Breast epithelium (tissue), 4 donors: ENCODE data around the gene ATP2B2. TPM values are rescaled to one million over a fixed set of nuclear protein-coding genes. Genes with fewer than 3 reads are reported as not detected.

Source experiments
- DNase-seq, 2 donors: peaks; one replicate each; pipeline ENCODE4 v3.0.0-alpha.2; 2019; ENCODE audit warnings: low spot score in 2 of 2
- H3K27ac ChIP-seq, 2 donors: fragments of 200-600 bp; sonication (generic) in 1 of 2; one replicate each; pipeline ENCODE4 v1.5.1; 2016 to 2019; ENCODE audit warnings: mild to moderate bottlenecking in 1 of 2
- H3K27me3 ChIP-seq, 2 donors: fragments of 200-600 bp; sonication (generic) in 1 of 2; one replicate each; pipeline versions ENCODE4 v1.5.1 to v1.6.0; 2017 to 2019; ENCODE audit warnings: control low read depth in 1 of 2, mild to moderate bottlenecking in 1 of 2
- H3K36me3 ChIP-seq: fragments of 200-600 bp; one replicate; pipeline ENCODE4 v1.5.1; 2019
- H3K4me1 ChIP-seq, 2 donors: fragments of 200-600 bp; sonication (generic); one replicate each; pipeline ENCODE4 v1.5.1; 2016 to 2019; ENCODE audit warnings: control low read depth in 1 of 2
- H3K4me3 ChIP-seq, 3 donors: fragments of 200-600 bp; sonication (generic); 1 replicate in 2 of 3; 2 replicates in 1 of 3; pipeline ENCODE4 v1.5.1; 2016 to 2019; ENCODE audit warnings: mild to moderate bottlenecking in 3 of 3, moderate library complexity in 2 of 3
- H3K9me3 ChIP-seq, 2 donors: fragments of 200-600 bp; sonication (generic) in 1 of 2; one replicate each; pipeline ENCODE4 v1.5.1; 2016 to 2019; ENCODE audit warnings: control low read depth in 1 of 2
- POLR2A ChIP-seq: fragments of 450-650 bp; IDR thresholded peaks from one replicate; pipeline ENCODE4 v1.6.1; 2016; ENCODE audit warnings: antibody characterized with exemption, mild to moderate bottlenecking, moderate library complexity
- POLR2AphosphoS5 ChIP-seq, 3 donors: sonication (generic); formaldehyde crosslinking; IDR thresholded peaks; one replicate each; pipeline ENCODE4 v1.6.1; 2017; ENCODE audit warnings: antibody characterized with exemption in 3 of 3
- intact Hi-C: fragments of 100-400 bp; cut with DNase I; formaldehyde crosslinking; loops from one replicate; pipeline ENCODE4 v1.15.1; 2023; ENCODE audit warnings: low total_unique reads
- total RNA-seq, 3 donors: library from RNA; depleted of rRNA; stranded (reverse); fragments of >200 nt; gene quantifications; one replicate each; pipeline ENCODE4 v1.1.0, GENCODE V29; 2016
- TF ChIP-seq, protein P1 (sequence below), 3 donors: fragments of 450-650 bp; IDR thresholded peaks; one replicate each; pipeline ENCODE4 v1.5.1; 2016 to 2017; ENCODE audit warnings: antibody characterized with exemption in 3 of 3, mild to moderate bottlenecking in 3 of 3, moderate library complexity in 3 of 3

ATP2B2 gene
- total RNA-seq, 3 donors from 2014 or later: under 0.01 to 0.15 TPM; not detected in 1

DNA sequence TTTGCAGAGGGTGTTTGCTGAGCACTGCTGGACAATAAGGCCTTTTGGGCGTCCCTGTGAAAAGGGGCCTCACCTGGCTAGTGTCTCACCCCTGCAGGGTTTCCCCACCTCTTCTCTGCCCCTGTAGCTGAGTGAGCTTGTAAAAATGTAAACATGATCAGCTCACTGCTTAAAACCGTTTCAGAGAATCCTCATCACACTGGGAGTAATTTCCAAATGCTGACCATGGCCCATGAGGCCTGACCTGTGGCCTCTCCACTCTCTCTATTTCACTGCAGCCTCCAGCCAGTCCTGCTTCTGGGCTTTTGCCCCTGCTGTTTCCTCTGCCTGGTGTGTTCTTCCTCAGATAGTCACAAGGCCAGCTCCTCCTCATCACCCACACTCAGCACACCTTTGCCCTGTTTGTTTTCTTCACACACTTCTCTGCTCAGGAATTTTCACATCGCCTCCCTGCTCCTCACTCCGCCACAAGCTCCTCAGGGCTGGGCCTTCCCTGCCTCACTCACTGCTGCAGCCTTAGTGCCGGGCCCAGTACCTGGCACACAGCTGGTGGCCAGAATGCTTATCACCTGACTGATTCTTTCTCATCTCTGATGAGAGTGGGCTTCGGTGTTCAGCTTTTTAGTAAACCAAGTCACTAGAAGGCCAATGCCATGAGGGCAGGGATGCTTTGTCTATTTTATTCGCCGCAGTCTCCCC lies 105.2 kb downstream of the ATP2B2 start:
- Histone ChIP-seq H3K27me3 (no peaks in the 10 kb centered on the region), H3K27ac (no peak overlapping the region), H3K9me3 (no peaks in the 10 kb centered on the region), H3K4me1 (peaks cover 3 to 8% of the 10 kb centered on the region in 2 donors), H3K36me3 (no peaks in the 10 kb centered on the region), H3K4me3 (no peak overlapping the region)
- no peak for TF ChIP-seq POLR2A
- no peak for TF ChIP-seq POLR2AphosphoS5 (IDR thresholded peaks at IDR 0.05)
- TF ChIP-seq, protein P1, sequence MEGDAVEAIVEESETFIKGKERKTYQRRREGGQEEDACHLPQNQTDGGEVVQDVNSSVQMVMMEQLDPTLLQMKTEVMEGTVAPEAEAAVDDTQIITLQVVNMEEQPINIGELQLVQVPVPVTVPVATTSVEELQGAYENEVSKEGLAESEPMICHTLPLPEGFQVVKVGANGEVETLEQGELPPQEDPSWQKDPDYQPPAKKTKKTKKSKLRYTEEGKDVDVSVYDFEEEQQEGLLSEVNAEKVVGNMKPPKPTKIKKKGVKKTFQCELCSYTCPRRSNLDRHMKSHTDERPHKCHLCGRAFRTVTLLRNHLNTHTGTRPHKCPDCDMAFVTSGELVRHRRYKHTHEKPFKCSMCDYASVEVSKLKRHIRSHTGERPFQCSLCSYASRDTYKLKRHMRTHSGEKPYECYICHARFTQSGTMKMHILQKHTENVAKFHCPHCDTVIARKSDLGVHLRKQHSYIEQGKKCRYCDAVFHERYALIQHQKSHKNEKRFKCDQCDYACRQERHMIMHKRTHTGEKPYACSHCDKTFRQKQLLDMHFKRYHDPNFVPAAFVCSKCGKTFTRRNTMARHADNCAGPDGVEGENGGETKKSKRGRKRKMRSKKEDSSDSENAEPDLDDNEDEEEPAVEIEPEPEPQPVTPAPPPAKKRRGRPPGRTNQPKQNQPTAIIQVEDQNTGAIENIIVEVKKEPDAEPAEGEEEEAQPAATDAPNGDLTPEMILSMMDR (IDR thresholded peaks at IDR 0.05): no peak
- DNase-seq: no peak
- intact Hi-C loops: no loop called here

DNA sequence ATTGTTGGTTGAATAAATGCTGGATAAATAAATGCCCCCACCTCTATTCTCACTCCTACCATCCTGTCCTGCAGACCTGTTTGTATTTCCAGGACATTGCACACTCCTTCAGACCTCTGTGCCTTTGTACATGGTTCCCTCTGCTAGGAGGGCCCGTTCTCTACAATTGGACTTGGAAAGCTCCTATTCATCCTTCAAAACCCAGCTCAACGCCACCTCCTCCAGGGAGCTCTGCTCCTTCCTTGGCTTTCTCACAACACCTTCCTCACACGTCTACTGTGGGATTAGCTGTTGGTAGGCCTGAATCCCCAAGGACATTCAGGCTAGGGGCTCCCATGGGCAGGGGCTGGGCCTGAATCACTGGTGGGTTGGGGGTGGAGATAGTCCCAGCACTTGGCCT lies 105.8 kb downstream of the ATP2B2 start:
- Histone ChIP-seq H3K27ac (no peak overlapping the region), H3K9me3 (no peaks in the 10 kb centered on the region), H3K27me3 (no peaks in the 10 kb centered on the region), H3K4me1 (peaks cover 3 to 8% of the 10 kb centered on the region in 2 donors), H3K4me3 (no peak overlapping the region), H3K36me3 (no peaks in the 10 kb centered on the region)
- intact Hi-C loops: no loop called here
- TF ChIP-seq POLR2A: no peak
- TF ChIP-seq, protein P1 (IDR thresholded peaks at IDR 0.05): no peak
- no peak for TF ChIP-seq POLR2AphosphoS5 (IDR thresholded peaks at IDR 0.05)
- DNase-seq: no peak

DNA sequence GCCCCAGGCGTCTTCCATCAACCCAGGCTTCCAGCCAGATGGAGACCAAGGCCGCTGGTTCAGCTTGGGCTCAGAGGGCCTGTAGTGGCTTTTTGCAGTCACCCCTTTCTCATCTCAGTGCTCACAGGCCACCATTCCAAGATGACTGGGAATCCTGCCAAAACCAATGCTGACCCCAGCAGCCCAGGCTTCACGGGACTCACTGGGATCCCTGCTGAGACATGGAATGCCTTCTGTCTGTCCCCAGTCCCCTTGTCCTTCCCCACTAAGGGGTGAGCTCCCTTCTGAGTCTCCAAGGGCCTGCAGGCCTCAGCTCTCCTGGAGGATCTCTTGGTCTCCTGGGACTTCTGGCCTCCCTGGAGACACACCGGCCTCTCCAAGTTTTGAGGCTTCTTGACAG lies 107.0 kb downstream of the ATP2B2 start:
- H3K27ac ChIP-seq: no peak overlapping the region
- TF ChIP-seq POLR2A (no peak), POLR2AphosphoS5 (IDR thresholded peaks at IDR 0.05) (no peak)
- TF ChIP-seq, protein P1 (IDR thresholded peaks at IDR 0.05): no peak
- intact Hi-C loops: no loop called here
- no peaks in the 10 kb centered on the region for H3K36me3 ChIP-seq
- DNase-seq: no peak
- H3K4me3 ChIP-seq: no peak overlapping the region
- H3K27me3 ChIP-seq: no peaks in the 10 kb centered on the region
- H3K9me3 ChIP-seq: no peaks in the 10 kb centered on the region
- peaks cover 3 to 8% of the 10 kb centered on the region in 2 donors for H3K4me1 ChIP-seq

DNA sequence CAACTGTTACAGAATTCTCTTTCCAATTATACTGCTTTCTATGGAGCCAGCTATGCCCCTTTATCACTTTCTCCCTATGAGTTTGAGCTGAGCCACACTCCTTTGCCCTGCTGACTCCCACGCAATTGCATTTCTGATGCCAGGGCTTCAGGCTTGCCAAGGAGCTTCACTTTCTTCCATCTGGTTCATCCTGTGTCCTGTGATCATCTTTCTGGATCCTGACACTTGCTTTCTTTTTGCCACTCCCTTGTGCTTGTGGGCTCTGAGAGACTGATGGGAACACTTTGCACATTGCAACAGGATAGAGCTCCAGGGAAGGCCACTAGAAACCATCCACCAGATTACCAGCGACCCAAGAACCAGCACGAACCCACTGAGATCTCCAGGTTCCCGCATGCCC lies 107.5 kb downstream of the ATP2B2 start:
- H3K9me3 ChIP-seq: no peaks in the 10 kb centered on the region
- no peak overlapping the region for H3K27ac ChIP-seq
- no peaks in the 10 kb centered on the region for H3K27me3 ChIP-seq
- no peak for TF ChIP-seq POLR2AphosphoS5 (IDR thresholded peaks at IDR 0.05)
- TF ChIP-seq, protein P1 (IDR thresholded peaks at IDR 0.05): no peak
- no peak for TF ChIP-seq POLR2A
- intact Hi-C loops: no loop called here
- H3K4me1 ChIP-seq: peaks cover 3 to 8% of the 10 kb centered on the region in 2 donors
- H3K4me3 ChIP-seq: no peak overlapping the region
- DNase-seq: peak in 1 of 2 donors; percentile 77
- H3K36me3 ChIP-seq: no peaks in the 10 kb centered on the region

DNA sequence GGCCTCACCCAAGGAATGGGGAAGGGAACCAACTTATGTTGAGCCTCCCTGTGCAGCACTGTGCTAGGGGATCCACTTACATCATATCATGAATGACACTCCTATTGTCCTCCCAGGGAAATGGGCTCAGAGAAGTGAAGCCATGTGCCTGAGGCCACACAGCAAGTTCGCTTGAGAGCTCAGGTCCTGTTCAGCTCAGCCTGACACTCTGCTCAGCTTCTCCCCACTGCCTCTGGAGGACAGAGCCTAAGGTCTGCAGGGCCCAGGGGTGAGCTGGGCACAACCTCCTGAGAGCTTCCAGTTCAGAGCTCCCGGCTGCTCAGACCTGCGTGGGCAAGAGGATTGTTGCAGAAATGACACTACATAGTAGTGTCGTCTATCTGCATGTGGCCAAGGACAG lies 108.5 kb downstream of the ATP2B2 start:
- no peak for DNase-seq
- Histone ChIP-seq H3K36me3 (no peaks in the 10 kb centered on the region), H3K27me3 (no peaks in the 10 kb centered on the region), H3K27ac (no peak overlapping the region), H3K4me1 (peaks cover 3 to 8% of the 10 kb centered on the region in 2 donors), H3K4me3 (no peak overlapping the region), H3K9me3 (no peaks in the 10 kb centered on the region)
- intact Hi-C loops: no loop called here
- TF ChIP-seq, protein P1 (IDR thresholded peaks at IDR 0.05): no peak
